Mesenteric fat pad (tissue), 1 donor: ENCODE data around the gene ASGR1. TPM values are rescaled to one million over a fixed set of nuclear protein-coding genes. Genes with fewer than 3 reads are reported as not detected.

ENCODE experiments used
- DNase-seq: peaks from one replicate; pipeline ENCODE4 v3.0.0-alpha.2; 2020; ENCODE audit warnings: low spot score
- total RNA-seq: library from RNA; stranded (reverse); fragmentation: NEBNext Ultra II Directional; extraction: Animal tissue kit (Norgen Biotek cat#: 25700); gene quantifications from one replicate; pipeline ENCODE4 v1.2.1, GENCODE V29; 2021
- donor health status: DM: yes; HTN: yes; CAD: no.

Gene ASGR1
- total RNA-seq, 1 donor from 2014 or later = 2.2 TPM

- no peak for DNase-seq
These were observed 37.3 kb upstream of the ASGR1 start for GRCh38 chr17:7216242-7217112.

GRCh38 chr17:7215652-7216180 lies 36.5 kb upstream of the ASGR1 start:
- no peak for DNase-seq

GRCh38 chr17:7215136-7215638 lies 36.0 kb upstream of the ASGR1 start:
- no peak for DNase-seq

- DNase-seq = peak; percentile 99
These were observed 35.3 kb upstream of the ASGR1 start for GRCh38 chr17:7214300-7215135.

- no peak for DNase-seq
These were observed 34.7 kb upstream of the ASGR1 start for GRCh38 chr17:7213895-7214299.

GRCh38 chr17:7211491-7212273 lies 32.5 kb upstream of the ASGR1 start:
- no peak for DNase-seq

GRCh38 chr17:7208754-7209460 lies 29.7 kb upstream of the ASGR1 start:
- no peak for DNase-seq

- no peak for DNase-seq
These were observed 28.9 kb upstream of the ASGR1 start for GRCh38 chr17:7208027-7208571.

- DNase-seq = no peak
These were observed 28.2 kb upstream of the ASGR1 start for GRCh38 chr17:7207120-7208001.

- no peak for DNase-seq
These were observed 26.4 kb upstream of the ASGR1 start for GRCh38 chr17:7205561-7205960.

- no peak for DNase-seq
These were observed 25.8 kb upstream of the ASGR1 start for GRCh38 chr17:7204828-7205461.

GRCh38 chr17:7204336-7204735 lies 25.2 kb upstream of the ASGR1 start:
- DNase-seq = no peak

GRCh38 chr17:7203391-7203790 lies 24.2 kb upstream of the ASGR1 start:
- no peak for DNase-seq

GRCh38 chr17:7196651-7197401 lies 17.7 kb upstream of the ASGR1 start:
- DNase-seq = no peak

GRCh38 chr17:7195971-7196370 lies 16.8 kb upstream of the ASGR1 start:
- DNase-seq = no peak

- DNase-seq = no peak
These were observed 13.2 kb upstream of the ASGR1 start for GRCh38 chr17:7192271-7192937.

- no peak for DNase-seq
These were observed 12.6 kb upstream of the ASGR1 start for GRCh38 chr17:7191571-7192270.
